ENCODE data around the gene RNFT2. TPM values are rescaled to one million over a fixed set of nuclear protein-coding genes. Genes with fewer than 3 reads are reported as not detected.
A peak's percentile ranks its signal among the peaks of the same experiment; 100 is the strongest.

Gene RNFT2
- total RNA-seq, 4 donors from 2014 or later = 0.26 to 0.38 TPM; not detected in 2

GRCh38 chr12:116880213-116880816 lies 142.2 kb downstream of the RNFT2 start:
- intact Hi-C loops (cut with DNase I) = no loop called here
- TF ChIP-seq, protein P1, sequence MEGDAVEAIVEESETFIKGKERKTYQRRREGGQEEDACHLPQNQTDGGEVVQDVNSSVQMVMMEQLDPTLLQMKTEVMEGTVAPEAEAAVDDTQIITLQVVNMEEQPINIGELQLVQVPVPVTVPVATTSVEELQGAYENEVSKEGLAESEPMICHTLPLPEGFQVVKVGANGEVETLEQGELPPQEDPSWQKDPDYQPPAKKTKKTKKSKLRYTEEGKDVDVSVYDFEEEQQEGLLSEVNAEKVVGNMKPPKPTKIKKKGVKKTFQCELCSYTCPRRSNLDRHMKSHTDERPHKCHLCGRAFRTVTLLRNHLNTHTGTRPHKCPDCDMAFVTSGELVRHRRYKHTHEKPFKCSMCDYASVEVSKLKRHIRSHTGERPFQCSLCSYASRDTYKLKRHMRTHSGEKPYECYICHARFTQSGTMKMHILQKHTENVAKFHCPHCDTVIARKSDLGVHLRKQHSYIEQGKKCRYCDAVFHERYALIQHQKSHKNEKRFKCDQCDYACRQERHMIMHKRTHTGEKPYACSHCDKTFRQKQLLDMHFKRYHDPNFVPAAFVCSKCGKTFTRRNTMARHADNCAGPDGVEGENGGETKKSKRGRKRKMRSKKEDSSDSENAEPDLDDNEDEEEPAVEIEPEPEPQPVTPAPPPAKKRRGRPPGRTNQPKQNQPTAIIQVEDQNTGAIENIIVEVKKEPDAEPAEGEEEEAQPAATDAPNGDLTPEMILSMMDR (IDR thresholded peaks at IDR 0.05) = no peak
- TF ChIP-seq POLR2A (IDR thresholded peaks at IDR 0.05) = no peak
- Histone ChIP-seq H3K27ac (no peak overlapping the region), H3K27me3 (peaks cover 0 to 100% (median 18%) of the 10 kb centered on the region in 4 donors), H3K4me1 (peaks cover 20 to 51% (median 33%) of the 10 kb centered on the region in 3 donors), H3K36me3 (no peaks in the 10 kb centered on the region), H3K9me3 (no peaks in the 10 kb centered on the region), H3K4me3 (peak overlapping the region; percentile 16 to 65 (median 36))
- WGBS, 2 donors = 2 to 3% methylated on average over 16 to 18 of the region's 21 CpGs
- no peak for DNase-seq

GRCh38 chr12:116880817-116881324 lies 142.8 kb downstream of the RNFT2 start:
- intact Hi-C loops (cut with DNase I) = no loop called here
- Histone ChIP-seq H3K27ac (no peak overlapping the region), H3K4me1 (peaks cover 20 to 51% (median 33%) of the 10 kb centered on the region in 3 donors), H3K4me3 (peak overlapping the region; percentile 16 to 65 (median 36)), H3K36me3 (no peaks in the 10 kb centered on the region), H3K27me3 (peaks cover 0 to 100% (median 18%) of the 10 kb centered on the region in 4 donors), H3K9me3 (no peaks in the 10 kb centered on the region)
- DNase-seq = no peak
- TF ChIP-seq, protein P1 (IDR thresholded peaks at IDR 0.05) = peak in 1 of 6 experiments; percentile 17
- no peak for TF ChIP-seq POLR2A (IDR thresholded peaks at IDR 0.05)
- WGBS, 2 donors = 0 to 2% methylated on average over 14 to 22 of the region's 65 CpGs

DNA sequence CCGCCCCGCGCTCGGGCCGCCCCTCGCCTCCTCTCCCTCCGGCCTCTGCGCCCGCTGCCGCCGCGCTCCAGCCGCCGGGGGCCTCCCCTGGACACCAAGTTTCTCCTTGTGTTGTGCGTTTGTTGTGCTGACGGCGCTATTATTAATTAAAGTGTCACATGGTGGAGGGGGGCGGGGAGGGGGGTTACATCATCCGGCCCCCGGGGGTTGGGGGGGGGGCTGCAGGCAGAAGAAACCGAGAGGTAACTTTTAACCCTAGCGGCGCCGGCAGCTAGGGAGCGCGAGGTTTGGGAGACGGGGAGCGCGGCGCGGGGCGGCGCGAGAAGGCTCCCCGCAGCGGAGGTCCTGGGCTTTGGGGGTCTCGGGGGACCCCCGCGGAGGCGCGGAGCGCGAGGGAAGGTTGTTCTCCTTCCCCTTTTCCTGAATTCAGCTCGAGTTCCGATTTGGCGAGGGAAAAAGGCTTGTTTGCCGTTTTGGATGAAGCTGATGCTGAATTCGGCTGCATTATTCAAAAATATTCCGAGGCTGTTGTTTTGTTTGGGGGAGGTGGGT lies 143.3 kb downstream of the RNFT2 start, which contains the start of gene HRK:
Gene HRK (minus strand): TSS at position 117 of the 552 bp plus-strand sequence. CDS start 134 bp downstream, outside the sequence.
- Histone ChIP-seq H3K9me3 (no peaks in the 10 kb centered on the region), H3K4me3 (peak within 1 kb of the TSS; percentile 16 to 65 (median 36)), H3K27me3 (peaks cover 0 to 100% (median 18%) of the 10 kb centered on the region in 4 donors), H3K36me3 (no peaks in the 10 kb centered on the region), H3K27ac (no peak within 1 kb of the TSS), H3K4me1 (peaks cover 20 to 51% (median 33%) of the 10 kb centered on the region in 3 donors)
- intact Hi-C loops (cut with DNase I) = no loop called here
- 0 to 1% methylated on average over 8 to 31 of the region's 49 CpGs for WGBS, 2 donors
- TF ChIP-seq, protein P1 (IDR thresholded peaks at IDR 0.05) = no peak
- no peak for TF ChIP-seq POLR2A (IDR thresholded peaks at IDR 0.05)
- DNase-seq = no peak

DNA sequence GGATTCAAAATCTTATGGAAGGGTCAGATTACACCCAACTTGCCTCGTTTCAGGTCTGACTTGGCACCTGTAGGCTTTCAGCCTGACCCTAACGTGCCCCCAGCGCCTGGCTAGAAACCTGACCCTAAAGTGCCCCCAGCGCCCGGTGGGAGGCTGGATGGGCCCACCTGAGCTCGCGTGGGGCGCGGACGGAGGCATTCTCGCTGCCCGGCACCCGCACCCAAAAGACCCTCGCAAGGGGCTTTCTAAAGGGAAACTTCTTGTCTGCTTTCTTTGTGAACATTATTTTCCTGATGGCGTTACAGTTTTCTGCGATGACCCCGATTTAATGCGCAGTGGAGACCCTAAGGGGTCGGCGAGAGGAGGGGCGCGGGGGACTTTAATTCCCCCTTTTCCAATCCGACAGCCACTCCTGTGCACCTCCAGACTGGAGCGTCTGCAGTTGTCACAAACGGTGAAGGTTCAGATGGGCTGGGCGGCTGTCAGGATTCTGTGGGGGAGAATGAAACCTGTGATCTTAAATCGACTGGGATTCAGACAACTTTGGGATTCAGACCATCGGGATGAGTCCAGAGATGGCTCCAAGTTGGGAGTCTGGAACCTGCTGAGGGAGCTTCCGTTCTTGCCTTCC lies 143.9 kb downstream of the RNFT2 start:
- no peak for TF ChIP-seq POLR2A (IDR thresholded peaks at IDR 0.05)
- TF ChIP-seq, protein P1 (IDR thresholded peaks at IDR 0.05) = no peak
- WGBS, 2 donors = 1 to 7% methylated on average over 17 of the region's 29 CpGs
- H3K27me3 ChIP-seq = peaks cover 0 to 98% (median 18%) of the 10 kb centered on the region in 4 donors
- peaks cover 20 to 51% (median 33%) of the 10 kb centered on the region in 3 donors for H3K4me1 ChIP-seq
- no peaks in the 10 kb centered on the region for H3K9me3 ChIP-seq
- no peak overlapping the region for H3K27ac ChIP-seq
- H3K4me3 ChIP-seq = peak overlapping the region in 2 of 4 donors; percentile 44 to 65
- DNase-seq = no peak
- H3K36me3 ChIP-seq = no peaks in the 10 kb centered on the region
- intact Hi-C loops (cut with DNase I) = no loop called here

GRCh38 chr12:116882742-116883141 lies 144.6 kb downstream of the RNFT2 start:
- H3K27me3 ChIP-seq = peaks cover 0 to 98% (median 18%) of the 10 kb centered on the region in 4 donors
- TF ChIP-seq, protein P1 (IDR thresholded peaks at IDR 0.05) = peak in 3 of 6 experiments; percentile 8 to 39 (median 14)
- TF ChIP-seq POLR2A (IDR thresholded peaks at IDR 0.05) = no peak
- DNase-seq = no peak

More at GRCh38 chr12:116882742-116883141, 144.6 kb downstream of the RNFT2 start:
- intact Hi-C loops (cut with DNase I) = no loop called here
- Histone ChIP-seq H3K9me3 (no peaks in the 10 kb centered on the region), H3K4me1 (peaks cover 20 to 51% (median 33%) of the 10 kb centered on the region in 3 donors), H3K36me3 (no peaks in the 10 kb centered on the region), H3K27ac (no peak overlapping the region), H3K4me3 (no peak overlapping the region)
- WGBS, 2 donors = 10 to 30% methylated on average over 5 to 6 of the region's 6 CpGs

Measured in esophagus squamous epithelium (tissue), 5 donors.